GM19467 (cell line): ENCODE data around the gene TRIM56.
"Not testable (repeated sequence)": the region's sequence is repeated elsewhere in the genome, so short reads cannot be mapped to it uniquely, and the experiment has no call there.

ENCODE experiments used
- ATAC-seq: cut with Tn5 transposase; IDR thresholded peaks from one replicate; pipeline ENCODE4 v1.9.1; 2021; ENCODE audit warnings: mild to moderate bottlenecking, moderate library complexity; ENCODE audit not compliant: unreplicated experiment

Gene TRIM56

DNA sequence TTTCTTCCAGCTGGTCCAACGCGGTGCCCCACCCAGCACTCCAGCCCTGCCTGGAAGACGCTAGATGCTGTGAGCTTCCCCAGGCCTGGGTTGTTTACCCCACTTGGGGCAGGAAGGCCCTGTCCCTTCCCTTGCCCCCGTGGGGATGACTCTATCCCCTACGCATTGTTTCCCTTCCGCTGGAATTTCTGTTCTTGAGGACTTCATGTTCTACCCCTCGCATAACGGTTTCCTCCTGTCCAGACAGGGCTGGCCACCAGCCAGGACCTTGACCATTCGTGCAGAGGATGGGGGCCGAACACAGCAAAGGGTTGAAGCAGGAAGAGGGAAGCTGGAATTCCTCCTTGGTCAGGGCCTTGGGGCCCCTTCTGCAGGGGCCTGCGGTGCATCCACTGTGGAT, 27.0 kb downstream of the TRIM56 start:
- no peak for ATAC-seq

DNA sequence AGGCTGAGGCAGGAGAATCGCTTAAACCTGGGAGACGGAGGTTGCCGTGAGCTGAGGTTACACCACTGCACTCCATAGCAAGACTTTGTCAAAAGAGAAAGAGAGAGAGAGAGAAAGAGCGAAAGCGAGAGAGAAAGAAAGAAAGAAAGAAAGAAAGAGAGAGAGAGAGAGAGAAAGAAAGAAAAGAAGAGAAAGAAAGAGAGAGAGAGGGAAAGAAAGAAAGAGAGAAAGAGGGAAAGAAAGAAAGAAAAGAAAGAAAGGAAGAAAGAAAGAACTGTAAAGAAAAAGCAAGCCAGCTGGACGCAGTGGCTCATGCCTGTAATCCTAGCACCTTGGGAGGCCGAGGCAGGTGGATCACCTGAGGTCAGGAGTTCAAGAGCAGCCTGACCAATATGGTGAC, 27.9 kb downstream of the TRIM56 start:
- not testable (repeated sequence) for ATAC-seq

DNA sequence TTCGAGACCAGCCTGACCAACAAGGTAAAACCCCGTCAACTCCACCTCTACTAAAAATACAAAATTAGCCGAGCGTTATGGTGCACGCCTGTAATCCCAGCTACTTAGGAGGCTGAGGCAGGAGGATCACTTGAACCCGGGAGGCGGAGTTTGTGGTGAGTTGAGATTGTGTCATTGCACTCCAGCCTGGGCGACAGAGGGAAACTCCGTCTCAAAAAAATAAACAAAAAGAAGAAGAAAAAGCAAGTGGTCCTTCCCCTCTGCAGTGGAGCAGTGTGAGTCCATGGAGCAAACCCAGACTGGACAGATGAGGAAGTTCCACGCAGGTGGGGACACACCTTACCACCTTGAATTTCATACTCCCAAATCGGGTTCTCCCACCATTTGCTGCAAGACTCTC, 28.6 kb downstream of the TRIM56 start:
- no peak for ATAC-seq

DNA sequence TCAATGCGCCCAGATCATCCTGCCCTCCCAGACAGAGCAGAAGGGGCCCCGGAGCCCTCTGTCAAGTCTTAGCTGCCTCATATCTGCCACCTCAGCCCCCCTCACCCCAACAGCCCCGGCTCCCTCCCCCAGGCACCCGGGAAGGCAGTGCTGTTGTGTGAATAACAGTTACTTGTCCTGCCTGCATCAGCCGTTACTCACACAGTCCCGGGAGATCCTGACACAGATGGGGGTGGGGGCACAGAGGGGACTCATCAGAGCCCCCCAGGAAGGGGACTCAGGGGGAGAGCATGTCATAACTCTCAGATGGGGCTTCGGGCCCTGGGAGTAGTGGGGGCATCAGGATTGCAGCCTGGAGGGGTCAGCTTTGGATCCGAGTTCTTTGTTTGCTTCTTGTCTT, 29.2 kb downstream of the TRIM56 start:
- no peak for ATAC-seq

GRCh38 chr7:101115215-101115614, 29.9 kb downstream of the TRIM56 start:
- ATAC-seq, result no peak

DNA sequence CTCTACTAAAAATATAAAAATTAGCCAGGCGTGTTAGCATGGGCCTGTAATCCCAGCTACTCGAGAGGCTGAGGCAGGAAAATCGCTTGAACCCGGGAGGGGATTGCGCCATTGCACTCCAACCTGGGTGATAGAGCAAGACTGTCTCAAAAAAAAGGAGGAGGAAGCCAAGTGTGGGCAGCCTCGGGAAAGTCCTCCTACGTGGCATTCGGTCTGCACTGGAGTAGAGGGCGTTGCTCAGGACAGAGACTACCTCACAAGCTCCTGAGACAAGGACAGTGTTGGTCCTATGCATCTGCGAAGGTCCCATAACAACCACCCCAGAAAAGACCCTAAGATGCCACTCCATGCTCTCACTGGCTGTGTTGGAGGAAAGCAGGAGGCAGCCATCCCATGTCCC, 31.6 kb downstream of the TRIM56 start:
- no peak for ATAC-seq

DNA sequence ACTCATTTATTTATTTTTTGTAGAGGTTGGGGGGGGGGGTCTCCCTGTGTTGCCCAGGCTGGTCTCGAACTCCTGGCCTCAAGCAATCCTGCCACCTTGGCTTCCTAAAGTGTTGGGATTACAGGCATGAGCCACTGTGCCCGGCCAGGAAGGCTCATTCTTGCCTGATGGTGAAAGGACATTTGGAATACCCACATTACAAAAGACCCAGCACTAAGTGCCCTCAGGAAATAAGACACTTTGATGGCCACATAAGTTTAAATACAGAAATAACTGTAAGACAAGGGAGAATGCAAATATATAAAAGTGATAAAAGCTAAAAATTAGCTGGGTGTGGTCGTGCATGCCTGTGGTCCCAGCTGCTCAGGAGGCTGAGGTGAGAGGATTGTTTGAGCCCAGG, 33.6 kb downstream of the TRIM56 start:
- ATAC-seq, result no peak

DNA sequence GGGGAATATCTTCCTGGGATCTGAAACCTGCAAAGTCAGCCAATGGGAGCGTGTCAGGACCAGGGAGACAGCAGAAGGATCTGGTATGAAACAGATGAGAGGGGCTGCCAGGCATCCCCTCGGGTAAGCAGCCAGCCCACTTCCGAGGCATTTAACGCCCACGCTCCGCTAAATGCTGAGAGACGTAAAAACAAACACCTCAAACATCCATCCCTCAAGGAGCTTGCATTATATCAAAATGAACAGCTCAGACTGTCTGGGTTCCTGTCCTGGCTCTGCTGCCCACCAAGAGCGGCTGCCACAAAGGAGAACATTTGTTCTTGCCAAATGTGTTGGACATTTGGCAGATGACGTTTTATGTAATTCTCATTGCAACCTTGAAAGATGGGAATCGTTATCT, 34.6 kb downstream of the TRIM56 start:
- ATAC-seq, result no peak

DNA sequence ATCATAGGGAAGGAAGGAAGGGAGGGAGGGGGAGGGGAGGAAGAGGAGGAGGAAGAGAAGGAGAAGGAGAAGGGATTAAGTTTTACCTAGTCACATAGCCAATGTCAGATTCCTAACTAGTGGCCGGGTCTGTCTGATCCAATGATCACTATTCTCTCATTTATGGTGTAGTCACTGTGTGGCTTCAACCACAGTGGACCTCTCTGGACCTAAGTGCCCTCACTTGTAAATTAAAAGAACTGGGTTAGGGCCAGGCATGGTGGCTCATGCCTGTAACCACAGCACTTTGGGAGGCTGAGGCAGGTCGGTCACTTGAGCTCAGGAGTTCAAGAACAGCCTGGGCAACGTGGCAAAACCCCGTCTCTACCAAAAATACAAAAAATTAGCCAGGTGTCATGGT, 35.0 kb downstream of the TRIM56 start:
- ATAC-seq, result no peak

DNA sequence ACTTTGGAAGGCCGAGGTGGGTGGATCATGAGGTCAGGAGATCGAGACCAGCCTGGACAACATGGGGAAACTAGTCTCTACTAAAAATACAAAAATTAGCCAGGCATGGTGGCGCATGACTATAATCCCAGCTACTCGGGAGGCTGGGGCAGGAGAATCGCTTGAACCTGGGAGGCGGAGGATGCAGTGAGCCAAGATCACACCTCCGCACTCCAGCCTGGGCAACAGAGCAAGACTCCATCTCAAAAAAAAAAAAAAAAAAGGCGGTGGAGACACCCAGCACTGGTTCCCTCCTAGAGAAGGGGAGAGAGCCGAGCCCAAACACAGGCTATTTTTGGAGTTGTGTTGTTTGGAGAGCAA, 36.3 kb downstream of the TRIM56 start:
- not testable (repeated sequence) for ATAC-seq

- no peak for ATAC-seq
Measured at GRCh38 chr7:101121991-101122932, 37.0 kb downstream of the TRIM56 start.

DNA sequence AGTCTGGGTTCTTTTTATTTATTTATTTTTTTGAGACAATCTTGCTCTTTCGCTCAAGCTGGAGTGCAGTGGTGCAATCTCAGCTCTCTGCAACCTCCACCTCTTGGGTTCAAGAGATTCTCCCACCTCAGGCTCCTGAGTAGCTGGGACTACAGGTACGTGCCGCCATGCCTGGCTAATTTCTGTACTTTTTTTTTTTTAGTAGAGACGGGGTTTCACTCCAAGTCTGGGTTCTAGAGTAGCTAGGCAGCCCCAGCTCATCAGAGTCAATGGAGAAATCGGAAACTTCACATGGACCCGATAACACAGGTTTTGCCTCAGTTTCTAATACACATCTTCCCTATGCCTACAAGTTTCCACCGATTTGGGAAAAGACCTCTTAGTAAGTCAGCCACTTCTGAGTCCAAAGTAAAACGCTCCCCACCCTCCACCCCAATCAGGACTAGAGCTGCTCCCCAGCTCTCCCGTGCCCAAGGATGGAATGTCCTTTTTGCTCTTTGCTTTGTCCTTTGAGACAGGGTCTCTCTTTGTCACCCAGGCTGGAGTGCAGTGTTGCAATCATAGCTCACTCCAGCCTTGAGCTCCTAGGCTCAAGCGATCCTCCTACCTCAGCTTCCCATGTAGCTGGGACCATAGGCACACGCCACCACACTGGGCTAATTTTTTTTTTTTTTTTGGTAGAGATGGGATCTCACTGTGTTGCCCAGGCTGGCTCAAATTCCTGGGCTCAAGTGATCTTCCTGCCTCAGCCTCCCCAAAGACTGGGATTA, 37.8 kb downstream of the TRIM56 start:
- ATAC-seq, result no peak

DNA sequence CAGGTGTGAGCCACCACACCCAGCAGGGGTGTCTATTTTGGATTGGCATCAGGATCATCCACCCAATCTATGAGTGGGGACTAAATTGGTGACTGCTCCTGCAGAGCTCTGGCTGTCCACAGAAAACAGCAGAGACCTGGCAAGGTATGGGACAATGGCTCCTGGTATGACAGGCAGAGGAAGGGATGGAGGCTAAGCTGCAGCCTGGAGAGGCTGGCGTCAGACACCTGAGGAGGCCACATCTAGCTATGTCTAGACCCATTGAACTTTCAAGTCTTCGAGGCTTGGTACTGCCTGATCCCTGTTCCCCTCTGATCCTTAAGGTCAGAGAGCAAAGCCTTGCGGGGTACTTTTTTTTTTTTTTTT, 38.4 kb downstream of the TRIM56 start:
- no peak for ATAC-seq

- no peak for ATAC-seq
Measured at GRCh38 chr7:101124376-101125056, 39.2 kb downstream of the TRIM56 start.

GRCh38 chr7:101125989-101126650, 40.8 kb downstream of the TRIM56 start:
- peak; percentile 53 for ATAC-seq

DNA sequence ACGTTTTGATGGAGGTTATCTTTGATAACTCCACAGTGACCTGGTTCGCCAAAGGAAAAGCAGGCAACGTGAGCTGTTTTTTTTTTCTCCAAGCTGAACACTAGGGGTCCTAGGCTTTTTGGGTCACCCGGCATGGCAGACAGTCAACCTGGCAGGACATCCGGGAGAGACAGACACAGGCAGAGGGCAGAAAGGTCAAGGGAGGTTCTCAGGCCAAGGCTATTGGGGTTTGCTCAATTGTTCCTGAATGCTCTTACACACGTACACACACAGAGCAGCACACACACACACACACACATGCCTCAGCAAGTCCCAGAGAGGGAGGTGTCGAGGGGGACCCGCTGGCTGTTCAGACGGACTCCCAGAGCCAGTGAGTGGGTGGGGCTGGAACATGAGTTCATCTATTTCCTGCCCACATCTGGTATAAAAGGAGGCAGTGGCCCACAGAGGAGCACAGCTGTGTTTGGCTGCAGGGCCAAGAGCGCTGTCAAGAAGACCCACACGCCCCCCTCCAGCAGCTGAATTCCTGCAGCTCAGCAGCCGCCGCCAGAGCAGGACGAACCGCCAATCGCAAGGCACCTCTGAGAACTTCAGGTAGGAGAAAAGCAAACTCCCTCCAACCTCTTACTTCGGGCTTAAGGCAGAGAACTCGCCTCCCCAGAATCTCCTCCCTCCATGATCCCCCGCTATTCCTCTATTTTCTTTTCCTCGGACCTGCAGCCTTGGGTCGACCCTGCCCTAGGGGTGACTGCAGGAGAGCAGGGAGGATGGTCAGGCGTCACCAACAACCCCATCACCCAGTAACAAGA, 41.6 kb downstream of the TRIM56 start, which contains the start of gene SERPINE1:
Gene SERPINE1, plus strand, starts transcription at position 454 of the 809 bp plus-strand sequence. CDS start 1,290 bp downstream, outside the sequence.
- ATAC-seq, result peak; percentile 38

GRCh38 chr7:101127460-101128039, 42.3 kb downstream of the TRIM56 start:
- ATAC-seq, result no peak

DNA sequence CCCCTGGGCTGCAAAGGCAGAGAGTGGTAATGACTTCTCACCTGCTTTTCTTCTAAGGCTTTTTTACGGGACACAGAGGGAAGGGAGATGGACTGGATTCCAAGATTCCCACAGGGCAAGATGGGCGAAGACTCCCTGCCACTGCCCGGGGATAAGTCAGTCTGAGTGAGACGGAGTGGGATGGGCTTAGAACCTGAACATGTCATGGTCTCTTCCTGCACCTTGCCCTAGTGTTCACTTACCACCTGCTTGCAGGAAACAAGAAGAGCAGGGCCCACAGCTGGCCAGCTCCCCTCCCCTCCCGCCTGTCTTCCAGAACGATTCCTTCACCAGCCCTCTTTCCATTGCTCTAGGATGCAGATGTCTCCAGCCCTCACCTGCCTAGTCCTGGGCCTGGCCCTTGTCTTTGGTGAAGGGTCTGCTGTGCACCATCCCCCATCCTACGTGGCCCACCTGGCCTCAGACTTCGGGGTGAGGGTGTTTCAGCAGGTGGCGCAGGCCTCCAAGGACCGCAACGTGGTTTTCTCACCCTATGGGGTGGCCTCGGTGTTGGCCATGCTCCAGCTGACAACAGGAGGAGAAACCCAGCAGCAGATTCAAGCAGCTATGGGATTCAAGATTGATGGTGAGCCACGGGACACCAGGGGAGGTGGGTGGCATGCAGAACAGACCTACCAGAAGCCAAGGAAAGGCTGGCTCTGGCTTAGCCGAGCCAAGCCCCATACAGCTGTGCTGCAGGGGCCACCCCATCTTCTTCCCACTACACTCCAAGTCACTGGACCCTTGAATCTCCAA, 43.0 kb downstream of the TRIM56 start:
- no peak for ATAC-seq

- ATAC-seq, result no peak
Measured at GRCh38 chr7:101129603-101130117, 44.4 kb downstream of the TRIM56 start.
